A673 (cell line): ENCODE data around the gene PARD3.

Experiments used
- EZH2 ChIP-seq: fragments of 200-600 bp; sonication (generic); IDR thresholded peaks from 2 replicates; pipeline ENCODE4 v1.6.1; 2017; ENCODE audit warnings: borderline replicate concordance, low read depth, mild to moderate bottlenecking, mixed read lengths, antibody characterized with exemption, low read length; ENCODE audit not compliant: poor library complexity, severe bottlenecking
- TF ChIP-seq, protein P1 (sequence below): fragments of 300-800, 200-600 bp; sonication (generic); conservative IDR thresholded peaks from 2 replicates; pipeline ENCODE4 v1.5.1; 2017; ENCODE audit warnings: low read depth, mild to moderate bottlenecking, antibody characterized with exemption, low read length, moderate library complexity, mixed read lengths

DNA sequence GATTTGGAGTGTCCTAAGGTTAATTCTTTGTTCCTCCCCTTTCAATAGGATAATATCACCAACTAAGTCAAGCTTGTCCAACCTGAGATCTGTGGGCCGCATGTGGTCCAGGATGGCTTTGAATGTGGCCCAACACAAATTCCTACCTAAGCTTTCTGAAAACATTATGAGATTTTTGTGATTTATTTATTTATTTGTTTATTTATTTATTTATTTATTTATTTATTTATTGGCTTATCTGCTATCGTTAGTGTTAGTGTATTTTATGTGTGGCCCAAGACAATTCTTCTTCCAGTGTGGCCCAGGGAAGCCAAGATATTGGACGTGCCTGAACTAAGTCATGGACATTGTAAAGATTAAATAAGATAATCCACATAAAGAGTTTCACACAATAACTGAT, 446.0 kb downstream of the PARD3 start:
- TF ChIP-seq, protein P1, sequence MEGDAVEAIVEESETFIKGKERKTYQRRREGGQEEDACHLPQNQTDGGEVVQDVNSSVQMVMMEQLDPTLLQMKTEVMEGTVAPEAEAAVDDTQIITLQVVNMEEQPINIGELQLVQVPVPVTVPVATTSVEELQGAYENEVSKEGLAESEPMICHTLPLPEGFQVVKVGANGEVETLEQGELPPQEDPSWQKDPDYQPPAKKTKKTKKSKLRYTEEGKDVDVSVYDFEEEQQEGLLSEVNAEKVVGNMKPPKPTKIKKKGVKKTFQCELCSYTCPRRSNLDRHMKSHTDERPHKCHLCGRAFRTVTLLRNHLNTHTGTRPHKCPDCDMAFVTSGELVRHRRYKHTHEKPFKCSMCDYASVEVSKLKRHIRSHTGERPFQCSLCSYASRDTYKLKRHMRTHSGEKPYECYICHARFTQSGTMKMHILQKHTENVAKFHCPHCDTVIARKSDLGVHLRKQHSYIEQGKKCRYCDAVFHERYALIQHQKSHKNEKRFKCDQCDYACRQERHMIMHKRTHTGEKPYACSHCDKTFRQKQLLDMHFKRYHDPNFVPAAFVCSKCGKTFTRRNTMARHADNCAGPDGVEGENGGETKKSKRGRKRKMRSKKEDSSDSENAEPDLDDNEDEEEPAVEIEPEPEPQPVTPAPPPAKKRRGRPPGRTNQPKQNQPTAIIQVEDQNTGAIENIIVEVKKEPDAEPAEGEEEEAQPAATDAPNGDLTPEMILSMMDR, result no peak
- no peak for TF ChIP-seq EZH2
